ELF-1 (cell line): ENCODE measurements around the gene FBN1.

Source experiments
- DNase-seq: peaks from one replicate; pipeline ENCODE4 v3.0.0-alpha.2; 2016; ENCODE audit warnings: low read depth, low spot score

Gene FBN1

DNA sequence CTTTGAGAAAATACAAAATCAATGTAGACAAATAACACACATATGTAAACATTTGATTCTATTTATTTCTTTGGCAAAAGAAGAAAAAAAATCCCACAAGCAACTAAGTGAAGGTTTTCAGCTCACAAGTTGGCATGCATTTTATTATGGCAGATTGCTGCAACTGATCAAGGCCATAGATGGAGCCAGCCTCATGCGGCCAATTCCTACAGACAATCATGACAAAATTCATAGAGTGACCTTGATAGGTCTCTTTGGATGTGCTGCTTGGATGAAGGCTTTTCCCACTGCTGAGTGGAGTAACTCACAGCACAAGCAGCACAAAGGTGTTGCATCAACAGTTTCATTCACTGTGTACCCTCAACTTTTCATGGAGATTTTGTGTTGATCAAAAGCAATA is 22.1 kb downstream of the FBN1 start:
- no peak for DNase-seq

GRCh38 chr15:48622237-48622636 is 23.3 kb downstream of the FBN1 start:
- DNase-seq: no peak

GRCh38 chr15:48619446-48619845 is 26.1 kb downstream of the FBN1 start:
- DNase-seq: no peak

DNA sequence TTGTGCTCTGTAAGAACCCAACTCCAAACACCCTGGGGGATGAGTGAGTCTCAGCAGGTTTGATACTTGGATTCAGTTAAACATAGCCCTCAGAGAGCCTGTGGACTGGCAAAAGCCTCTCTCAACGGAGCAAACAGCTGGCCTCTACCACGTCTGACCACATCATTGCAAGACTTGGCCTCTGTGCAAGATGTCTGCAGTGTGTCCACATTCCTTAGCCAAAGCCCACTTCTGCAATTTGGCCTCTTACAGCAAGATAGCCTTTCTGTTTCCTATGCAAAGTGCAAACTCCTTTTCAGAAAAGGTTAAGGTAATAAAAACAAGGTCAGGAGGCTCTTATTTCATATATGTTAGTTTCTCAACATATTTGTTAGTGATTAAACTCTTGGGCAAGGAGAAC is 27.9 kb downstream of the FBN1 start:
- no peak for DNase-seq

DNA sequence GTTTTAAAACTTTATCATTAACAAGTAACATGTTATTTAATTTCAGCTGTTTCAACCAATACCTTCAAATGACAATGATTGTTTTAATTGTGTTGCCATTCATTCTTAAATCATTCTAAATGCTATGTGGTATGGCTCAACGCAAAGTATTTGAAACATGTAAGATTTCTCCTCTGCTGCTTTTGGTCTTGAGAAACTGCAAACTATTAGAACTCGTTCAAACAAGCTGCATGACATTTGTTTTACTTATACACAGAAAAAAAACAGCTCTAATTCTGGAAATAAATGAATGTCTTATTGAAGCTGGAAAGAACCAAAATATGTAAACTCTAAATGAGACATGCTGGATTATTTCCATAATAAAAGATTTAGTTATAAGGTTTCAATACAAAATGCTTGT is 29.3 kb downstream of the FBN1 start:
- no peak for DNase-seq

- no peak for DNase-seq
Measured at GRCh38 chr15:48614051-48614450, 31.5 kb downstream of the FBN1 start.

DNA sequence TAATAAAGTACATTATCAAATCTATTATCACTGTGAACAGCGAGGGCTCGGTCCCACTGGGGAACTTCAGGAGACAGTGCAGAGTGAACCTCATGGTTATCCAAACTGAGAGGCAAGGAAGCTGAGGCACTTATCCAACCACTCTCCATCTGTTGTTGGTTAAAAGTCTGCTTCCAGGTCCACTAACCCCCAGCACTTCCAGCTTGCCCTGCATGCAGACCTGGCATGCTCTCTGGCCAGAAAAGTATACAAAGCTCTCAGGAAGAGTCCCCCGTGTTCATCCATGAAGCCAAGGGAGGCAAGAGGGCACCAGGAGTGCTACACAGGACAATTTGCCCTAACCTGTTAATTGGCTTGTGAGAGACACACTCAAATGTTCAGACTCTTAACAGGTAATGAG is 36.0 kb downstream of the FBN1 start:
- no peak for DNase-seq

DNA sequence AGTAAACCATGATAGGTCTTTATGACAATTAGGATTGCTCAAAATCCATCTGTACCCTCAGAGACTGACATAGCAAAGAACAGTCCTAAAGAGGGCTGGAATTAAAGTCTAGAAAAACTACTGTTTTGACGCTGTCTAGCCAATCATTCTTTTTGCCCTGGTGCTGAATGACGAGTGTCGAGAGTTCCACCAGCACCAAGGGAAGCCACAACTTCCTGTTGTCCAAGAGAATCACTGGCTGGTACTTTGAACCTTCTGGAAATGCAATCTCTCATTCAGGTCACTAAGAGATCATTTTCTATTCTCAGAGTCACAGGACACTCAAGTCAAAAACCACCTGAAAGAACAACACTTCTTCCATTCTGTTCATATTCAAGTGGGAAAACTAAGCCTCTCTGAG is 37.7 kb downstream of the FBN1 start:
- DNase-seq: no peak

- no peak for DNase-seq
Measured at GRCh38 chr15:48604567-48604966, 40.9 kb downstream of the FBN1 start.

DNA sequence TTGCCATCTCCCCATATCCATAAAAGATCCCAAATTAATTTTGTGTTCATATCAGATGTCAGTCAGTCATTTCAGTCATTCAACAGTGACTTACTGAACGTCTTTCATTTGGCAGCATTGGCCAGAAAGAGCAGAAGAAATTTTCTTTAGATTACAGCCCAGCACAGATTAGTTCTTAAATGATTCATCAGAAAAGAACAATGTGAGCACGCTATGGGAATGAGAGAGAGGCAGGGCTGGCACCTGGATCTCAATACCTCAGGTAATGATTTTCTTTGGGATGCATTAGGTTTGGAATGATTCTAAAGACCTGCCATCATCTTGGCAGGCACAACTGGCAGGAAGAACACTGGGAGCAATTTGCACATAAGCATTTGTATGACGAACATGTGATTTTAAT is 41.6 kb downstream of the FBN1 start:
- DNase-seq: no peak

- DNase-seq: no peak
Measured at GRCh38 chr15:48603123-48603500, 42.4 kb downstream of the FBN1 start.

DNA sequence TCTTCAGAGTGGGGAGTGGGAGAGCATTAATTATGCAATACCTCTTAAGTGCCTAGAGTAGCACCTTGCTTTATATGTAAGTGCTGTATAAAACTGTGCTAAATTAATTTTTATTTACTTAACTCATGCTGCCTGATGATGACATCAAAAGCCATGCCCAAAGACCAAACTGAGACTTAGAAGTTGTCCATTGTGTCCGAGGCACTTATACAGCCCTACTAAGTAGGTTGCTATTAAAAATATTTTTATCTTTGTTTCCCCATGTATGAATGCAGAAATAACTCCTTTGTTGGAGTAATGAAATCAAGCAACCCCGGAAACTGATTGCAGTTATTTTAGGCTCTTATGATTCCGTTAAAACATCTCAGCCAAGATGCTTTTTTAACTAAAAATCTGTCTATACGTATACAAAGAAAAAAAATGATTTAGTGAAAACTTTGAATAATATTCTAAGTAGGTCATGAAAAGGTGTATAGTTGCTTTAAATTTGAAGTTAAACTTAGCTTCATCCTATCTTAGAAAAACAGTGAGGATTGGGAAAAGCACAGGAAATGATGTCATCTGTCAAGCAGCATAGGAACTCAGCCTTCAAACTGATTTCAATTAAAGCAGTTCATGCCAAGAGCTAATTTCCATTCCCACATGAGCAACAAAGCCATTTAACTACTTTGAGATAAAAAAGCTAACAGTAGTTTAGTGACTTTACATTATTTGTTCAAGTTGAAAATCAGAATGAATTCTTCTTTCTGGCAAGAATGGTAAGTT is 43.0 kb downstream of the FBN1 start:
- no peak for DNase-seq

DNA sequence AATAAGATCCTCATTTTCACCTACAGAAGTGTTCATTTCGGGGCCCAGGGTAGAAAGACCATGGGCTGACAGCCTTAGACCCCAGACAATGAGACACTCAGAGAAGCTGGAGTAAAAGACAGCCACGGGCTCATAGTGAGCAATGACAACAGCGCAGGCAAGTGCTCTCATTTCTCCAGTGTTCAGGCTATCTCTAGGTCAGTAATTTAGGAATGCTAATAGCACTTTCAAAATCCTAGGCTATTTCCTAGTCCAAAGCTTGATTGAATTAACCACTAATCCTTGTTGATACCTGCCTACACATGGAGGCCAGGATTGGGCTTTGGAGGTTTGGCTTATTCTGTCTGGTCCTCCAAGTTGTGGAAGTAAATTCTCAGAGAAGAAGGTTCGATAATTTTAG is 44.4 kb downstream of the FBN1 start:
- DNase-seq: no peak

GRCh38 chr15:48596841-48597240 is 48.7 kb downstream of the FBN1 start:
- no peak for DNase-seq

DNA sequence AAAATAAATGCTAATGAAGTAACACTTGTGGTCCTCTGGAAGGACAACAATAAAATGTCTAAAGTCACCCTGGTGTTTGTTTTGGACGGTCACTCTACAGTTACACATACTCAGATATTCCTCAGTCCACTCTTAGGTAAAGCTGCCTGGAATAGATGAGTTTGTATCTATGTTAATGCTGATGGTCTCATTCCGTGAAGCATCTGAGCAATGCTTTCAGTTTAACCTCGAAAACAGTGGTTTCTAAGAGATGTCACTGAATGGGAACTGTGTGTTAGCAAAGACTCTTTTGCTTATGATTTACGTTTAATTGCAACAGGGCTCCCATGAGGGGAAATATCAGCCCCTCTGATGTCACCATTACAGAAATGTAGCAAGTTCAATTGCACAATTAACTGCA is 49.1 kb downstream of the FBN1 start:
- no peak for DNase-seq

GRCh38 chr15:48595981-48596380 is 49.5 kb downstream of the FBN1 start:
- DNase-seq: no peak

DNA sequence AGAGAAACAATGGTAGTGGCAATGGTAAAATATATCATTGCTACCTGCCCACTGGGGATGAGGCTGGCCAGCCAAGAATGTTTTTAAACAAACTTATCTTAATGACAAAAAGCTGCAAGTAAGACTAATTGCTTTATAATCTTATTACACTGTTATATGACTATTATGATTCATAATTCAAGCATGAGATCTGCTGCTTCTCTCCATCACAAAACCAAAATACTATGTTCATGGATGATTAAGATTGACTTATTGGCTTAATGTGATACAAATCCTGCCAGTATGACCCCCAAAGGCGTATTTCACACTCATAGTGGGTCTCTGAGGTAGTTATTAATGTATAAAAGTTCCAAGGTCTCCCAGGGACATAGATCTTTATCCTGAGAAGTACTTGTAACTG is 52.6 kb downstream of the FBN1 start:
- DNase-seq: no peak

DNA sequence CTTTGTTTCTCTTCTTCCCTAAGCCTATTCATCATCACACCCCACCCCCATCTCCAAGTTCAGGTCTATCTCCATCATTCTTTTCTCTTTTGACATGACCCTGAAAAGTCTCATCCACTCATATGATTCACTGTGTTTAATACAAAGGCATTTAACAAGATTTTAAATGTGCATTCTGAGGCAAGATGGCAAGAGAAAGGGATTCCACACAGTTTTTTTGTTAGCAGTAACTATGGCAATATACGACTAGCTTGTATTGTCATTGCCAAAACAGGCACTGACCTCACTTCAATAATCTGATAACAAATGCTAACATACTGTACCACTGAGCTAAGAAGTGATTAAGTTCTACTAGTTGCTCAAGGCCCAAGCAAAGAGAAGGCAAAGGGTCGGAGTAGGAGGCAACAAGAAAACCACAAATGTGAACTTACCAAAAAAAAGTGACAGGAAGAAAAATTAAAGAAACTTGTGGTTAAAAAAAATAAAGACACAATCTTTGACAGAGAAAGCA is 53.2 kb downstream of the FBN1 start:
- no peak for DNase-seq

DNA sequence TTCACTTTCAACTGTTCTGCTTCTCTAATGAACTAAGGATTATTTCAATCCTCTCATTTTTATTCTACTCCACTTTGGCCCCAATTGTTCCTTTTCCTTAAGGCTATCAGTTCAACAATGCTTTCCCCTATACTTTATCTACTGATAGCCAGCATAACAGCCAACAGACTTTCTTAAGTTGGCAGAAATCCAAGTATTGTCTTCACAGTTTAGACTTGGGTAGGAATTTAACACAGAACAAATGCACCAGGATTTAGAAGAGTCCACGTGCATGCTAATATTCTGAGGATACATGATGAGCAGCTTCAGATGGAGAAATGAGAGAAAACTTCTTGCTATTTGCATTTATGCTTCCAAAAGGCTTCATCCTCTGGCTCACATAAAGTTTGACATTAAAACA is 54.8 kb downstream of the FBN1 start:
- DNase-seq: no peak

GRCh38 chr15:48584812-48585563 is 60.5 kb downstream of the FBN1 start:
- DNase-seq: no peak

GRCh38 chr15:48584090-48584811 is 61.3 kb downstream of the FBN1 start:
- no peak for DNase-seq

GRCh38 chr15:48582452-48583247 is 62.9 kb downstream of the FBN1 start:
- no peak for DNase-seq
